Measurements from ENCODE around the gene NEU2.

DNA sequence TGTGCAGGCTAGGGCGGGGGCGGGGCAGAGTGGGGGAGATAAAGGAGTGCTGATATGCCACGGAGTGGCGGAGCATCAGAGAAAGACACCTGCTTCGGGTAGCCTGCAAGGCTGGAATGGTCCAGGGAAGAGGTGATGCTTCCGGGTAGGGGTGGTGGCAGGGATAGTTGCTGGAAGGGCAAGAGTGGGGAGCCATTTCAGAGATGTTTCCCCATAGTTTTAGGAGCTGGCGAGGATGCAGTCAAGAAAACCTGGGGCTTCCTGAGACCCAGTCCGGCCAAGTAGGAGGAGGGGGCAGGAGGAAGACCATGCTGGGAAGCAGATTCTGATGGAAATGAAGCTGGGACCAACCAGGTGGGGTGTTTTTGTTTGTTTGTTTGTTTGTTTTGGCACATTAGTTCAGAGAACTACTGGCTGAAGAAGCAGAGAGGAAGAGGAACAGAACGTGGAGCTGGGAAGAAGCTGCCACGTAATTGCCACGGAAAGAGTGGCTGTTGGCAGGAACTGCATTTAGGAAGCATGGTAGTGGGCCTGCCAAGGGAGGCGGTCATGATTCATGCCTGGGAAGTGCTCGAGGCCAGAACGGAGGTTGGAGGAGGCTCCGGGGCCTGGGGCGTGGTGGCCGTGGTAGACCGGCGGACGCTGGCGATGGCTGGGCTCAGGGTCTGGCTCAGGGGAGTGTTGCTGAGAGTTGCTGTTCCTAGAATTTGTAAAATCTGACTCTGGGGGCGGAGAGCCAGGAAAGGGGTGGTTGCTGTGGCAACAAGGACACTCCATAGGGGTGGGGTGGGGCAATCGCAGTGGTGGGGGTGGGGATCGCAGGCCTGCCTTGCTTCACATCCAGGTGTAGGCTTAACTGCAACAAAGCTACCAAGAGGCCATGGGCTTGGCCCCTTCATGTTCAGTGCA lies 19.0 kb downstream of the NEU2 start:
- TF ChIP-seq, protein P1, sequence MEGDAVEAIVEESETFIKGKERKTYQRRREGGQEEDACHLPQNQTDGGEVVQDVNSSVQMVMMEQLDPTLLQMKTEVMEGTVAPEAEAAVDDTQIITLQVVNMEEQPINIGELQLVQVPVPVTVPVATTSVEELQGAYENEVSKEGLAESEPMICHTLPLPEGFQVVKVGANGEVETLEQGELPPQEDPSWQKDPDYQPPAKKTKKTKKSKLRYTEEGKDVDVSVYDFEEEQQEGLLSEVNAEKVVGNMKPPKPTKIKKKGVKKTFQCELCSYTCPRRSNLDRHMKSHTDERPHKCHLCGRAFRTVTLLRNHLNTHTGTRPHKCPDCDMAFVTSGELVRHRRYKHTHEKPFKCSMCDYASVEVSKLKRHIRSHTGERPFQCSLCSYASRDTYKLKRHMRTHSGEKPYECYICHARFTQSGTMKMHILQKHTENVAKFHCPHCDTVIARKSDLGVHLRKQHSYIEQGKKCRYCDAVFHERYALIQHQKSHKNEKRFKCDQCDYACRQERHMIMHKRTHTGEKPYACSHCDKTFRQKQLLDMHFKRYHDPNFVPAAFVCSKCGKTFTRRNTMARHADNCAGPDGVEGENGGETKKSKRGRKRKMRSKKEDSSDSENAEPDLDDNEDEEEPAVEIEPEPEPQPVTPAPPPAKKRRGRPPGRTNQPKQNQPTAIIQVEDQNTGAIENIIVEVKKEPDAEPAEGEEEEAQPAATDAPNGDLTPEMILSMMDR (IDR thresholded peaks at IDR 0.05), result no peak
- TF ChIP-seq POLR2A (IDR thresholded peaks at IDR 0.05), result no peak
